ENCODE measurements around the gene JPH2.

DNA sequence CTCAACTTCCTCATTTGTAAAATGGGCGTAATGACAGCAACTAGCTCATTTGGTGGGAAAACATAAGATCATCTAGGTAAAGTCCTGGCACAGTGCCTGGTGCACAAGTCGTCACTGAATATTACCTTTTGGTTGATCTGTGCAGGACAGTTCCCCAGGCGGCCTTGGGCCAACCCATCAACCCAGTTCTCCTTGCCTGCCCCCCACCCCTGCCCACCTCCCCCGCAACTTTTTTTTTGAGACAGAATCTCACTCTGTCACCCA, 99.2 kb downstream of the JPH2 start:
- TF ChIP-seq, protein P1, sequence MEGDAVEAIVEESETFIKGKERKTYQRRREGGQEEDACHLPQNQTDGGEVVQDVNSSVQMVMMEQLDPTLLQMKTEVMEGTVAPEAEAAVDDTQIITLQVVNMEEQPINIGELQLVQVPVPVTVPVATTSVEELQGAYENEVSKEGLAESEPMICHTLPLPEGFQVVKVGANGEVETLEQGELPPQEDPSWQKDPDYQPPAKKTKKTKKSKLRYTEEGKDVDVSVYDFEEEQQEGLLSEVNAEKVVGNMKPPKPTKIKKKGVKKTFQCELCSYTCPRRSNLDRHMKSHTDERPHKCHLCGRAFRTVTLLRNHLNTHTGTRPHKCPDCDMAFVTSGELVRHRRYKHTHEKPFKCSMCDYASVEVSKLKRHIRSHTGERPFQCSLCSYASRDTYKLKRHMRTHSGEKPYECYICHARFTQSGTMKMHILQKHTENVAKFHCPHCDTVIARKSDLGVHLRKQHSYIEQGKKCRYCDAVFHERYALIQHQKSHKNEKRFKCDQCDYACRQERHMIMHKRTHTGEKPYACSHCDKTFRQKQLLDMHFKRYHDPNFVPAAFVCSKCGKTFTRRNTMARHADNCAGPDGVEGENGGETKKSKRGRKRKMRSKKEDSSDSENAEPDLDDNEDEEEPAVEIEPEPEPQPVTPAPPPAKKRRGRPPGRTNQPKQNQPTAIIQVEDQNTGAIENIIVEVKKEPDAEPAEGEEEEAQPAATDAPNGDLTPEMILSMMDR (IDR thresholded peaks at IDR 0.05) = no peak
- no peak for TF ChIP-seq TCF7 (CRISPR knock-in tag; IDR thresholded peaks at IDR 0.05; ENCODE audit: low read depth)
- TF ChIP-seq, protein P2, sequence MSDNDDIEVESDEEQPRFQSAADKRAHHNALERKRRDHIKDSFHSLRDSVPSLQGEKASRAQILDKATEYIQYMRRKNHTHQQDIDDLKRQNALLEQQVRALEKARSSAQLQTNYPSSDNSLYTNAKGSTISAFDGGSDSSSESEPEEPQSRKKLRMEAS (CRISPR knock-in tag; IDR thresholded peaks at IDR 0.05) = no peak
- TF ChIP-seq TP53 (CRISPR knock-in tag; IDR thresholded peaks at IDR 0.05) = no peak
- TF ChIP-seq, protein P3, sequence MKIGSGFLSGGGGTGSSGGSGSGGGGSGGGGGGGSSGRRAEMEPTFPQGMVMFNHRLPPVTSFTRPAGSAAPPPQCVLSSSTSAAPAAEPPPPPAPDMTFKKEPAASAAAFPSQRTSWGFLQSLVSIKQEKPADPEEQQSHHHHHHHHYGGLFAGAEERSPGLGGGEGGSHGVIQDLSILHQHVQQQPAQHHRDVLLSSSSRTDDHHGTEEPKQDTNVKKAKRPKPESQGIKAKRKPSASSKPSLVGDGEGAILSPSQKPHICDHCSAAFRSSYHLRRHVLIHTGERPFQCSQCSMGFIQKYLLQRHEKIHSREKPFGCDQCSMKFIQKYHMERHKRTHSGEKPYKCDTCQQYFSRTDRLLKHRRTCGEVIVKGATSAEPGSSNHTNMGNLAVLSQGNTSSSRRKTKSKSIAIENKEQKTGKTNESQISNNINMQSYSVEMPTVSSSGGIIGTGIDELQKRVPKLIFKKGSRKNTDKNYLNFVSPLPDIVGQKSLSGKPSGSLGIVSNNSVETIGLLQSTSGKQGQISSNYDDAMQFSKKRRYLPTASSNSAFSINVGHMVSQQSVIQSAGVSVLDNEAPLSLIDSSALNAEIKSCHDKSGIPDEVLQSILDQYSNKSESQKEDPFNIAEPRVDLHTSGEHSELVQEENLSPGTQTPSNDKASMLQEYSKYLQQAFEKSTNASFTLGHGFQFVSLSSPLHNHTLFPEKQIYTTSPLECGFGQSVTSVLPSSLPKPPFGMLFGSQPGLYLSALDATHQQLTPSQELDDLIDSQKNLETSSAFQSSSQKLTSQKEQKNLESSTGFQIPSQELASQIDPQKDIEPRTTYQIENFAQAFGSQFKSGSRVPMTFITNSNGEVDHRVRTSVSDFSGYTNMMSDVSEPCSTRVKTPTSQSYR (CRISPR knock-in tag; IDR thresholded peaks at IDR 0.05) = no peak
- no peak for TF ChIP-seq ZBTB21 (CRISPR knock-in tag; IDR thresholded peaks at IDR 0.05; ENCODE audit: borderline replicate concordance)
- TF ChIP-seq, protein P4, sequence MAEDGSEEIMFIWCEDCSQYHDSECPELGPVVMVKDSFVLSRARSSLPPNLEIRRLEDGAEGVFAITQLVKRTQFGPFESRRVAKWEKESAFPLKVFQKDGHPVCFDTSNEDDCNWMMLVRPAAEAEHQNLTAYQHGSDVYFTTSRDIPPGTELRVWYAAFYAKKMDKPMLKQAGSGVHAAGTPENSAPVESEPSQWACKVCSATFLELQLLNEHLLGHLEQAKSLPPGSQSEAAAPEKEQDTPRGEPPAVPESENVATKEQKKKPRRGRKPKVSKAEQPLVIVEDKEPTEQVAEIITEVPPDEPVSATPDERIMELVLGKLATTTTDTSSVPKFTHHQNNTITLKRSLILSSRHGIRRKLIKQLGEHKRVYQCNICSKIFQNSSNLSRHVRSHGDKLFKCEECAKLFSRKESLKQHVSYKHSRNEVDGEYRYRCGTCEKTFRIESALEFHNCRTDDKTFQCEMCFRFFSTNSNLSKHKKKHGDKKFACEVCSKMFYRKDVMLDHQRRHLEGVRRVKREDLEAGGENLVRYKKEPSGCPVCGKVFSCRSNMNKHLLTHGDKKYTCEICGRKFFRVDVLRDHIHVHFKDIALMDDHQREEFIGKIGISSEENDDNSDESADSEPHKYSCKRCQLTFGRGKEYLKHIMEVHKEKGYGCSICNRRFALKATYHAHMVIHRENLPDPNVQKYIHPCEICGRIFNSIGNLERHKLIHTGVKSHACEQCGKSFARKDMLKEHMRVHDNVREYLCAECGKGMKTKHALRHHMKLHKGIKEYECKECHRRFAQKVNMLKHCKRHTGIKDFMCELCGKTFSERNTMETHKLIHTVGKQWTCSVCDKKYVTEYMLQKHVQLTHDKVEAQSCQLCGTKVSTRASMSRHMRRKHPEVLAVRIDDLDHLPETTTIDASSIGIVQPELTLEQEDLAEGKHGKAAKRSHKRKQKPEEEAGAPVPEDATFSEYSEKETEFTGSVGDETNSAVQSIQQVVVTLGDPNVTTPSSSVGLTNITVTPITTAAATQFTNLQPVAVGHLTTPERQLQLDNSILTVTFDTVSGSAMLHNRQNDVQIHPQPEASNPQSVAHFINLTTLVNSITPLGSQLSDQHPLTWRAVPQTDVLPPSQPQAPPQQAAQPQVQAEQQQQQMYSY (CRISPR knock-in tag; IDR thresholded peaks at IDR 0.05) = no peak
- TF ChIP-seq NR2C2 (CRISPR knock-in tag; IDR thresholded peaks at IDR 0.05) = no peak
- TF ChIP-seq FOXJ3 (CRISPR knock-in tag; IDR thresholded peaks at IDR 0.05; ENCODE audit: borderline replicate concordance) = no peak
- TF ChIP-seq, protein P5, sequence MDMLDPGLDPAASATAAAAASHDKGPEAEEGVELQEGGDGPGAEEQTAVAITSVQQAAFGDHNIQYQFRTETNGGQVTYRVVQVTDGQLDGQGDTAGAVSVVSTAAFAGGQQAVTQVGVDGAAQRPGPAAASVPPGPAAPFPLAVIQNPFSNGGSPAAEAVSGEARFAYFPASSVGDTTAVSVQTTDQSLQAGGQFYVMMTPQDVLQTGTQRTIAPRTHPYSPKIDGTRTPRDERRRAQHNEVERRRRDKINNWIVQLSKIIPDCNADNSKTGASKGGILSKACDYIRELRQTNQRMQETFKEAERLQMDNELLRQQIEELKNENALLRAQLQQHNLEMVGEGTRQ (CRISPR knock-in tag; IDR thresholded peaks at IDR 0.05) = no peak
- TF ChIP-seq SMAD3 (CRISPR knock-in tag; IDR thresholded peaks at IDR 0.05; ENCODE audit: borderline replicate concordance) = no peak

Data from WTC11 (cell line).